Naive thymus-derived CD4-positive, alpha-beta T cell (primary cell): ENCODE measurements around the gene SON. TPM values are rescaled to one million over a fixed set of nuclear protein-coding genes. Genes with fewer than 3 reads are reported as not detected.
A peak's percentile ranks its signal among the peaks of the same experiment; 100 is the strongest.
"Not testable (repeated sequence)": the region's sequence is repeated elsewhere in the genome, so short reads cannot be mapped to it uniquely, and the experiment has no call there.

Source experiments
- ATAC-seq: fragments of 150-1000 bp; cut with Tn5 transposase; 2 replicates; pipeline ENCODE4 v1.10.0; 2021; ENCODE audit warnings: mild to moderate bottlenecking, moderate library complexity
- CTCF ChIA-PET: fragments of 350-600 bp; sonication (Branson Sonifier 250); formaldehyde crosslinking; loops from one replicate; lab custom pipeline; 2021; ENCODE audit warnings: antibody characterized with exemption; lab: Charles Lee
- POLR2A ChIA-PET: fragments of 350-600 bp; sonication (Branson Sonifier 250); formaldehyde crosslinking; loops from one replicate; lab custom pipeline; 2021; ENCODE audit warnings: antibody characterized with exemption, inconsistent platforms; lab: Charles Lee
- DNase-seq, 9 donors: peaks; one replicate each; pipeline versions ENCODE4 v3.0.0 to v3.0.0-alpha.2; 2020 to 2022; ENCODE audit warnings: mixed read lengths in 1 of 9
- H3K27ac ChIP-seq: one replicate; pipeline ENCODE4 v1.7.0; 2013; ENCODE audit warnings: mild to moderate bottlenecking, low read depth, low read length, moderate library complexity
- H3K27me3 ChIP-seq, 2 donors: one replicate each; pipeline ENCODE4 v1.7.0; 2013; ENCODE audit warnings: low read length in 2 of 2, mild to moderate bottlenecking in 2 of 2, moderate library complexity in 2 of 2; ENCODE audit not compliant: control insufficient read depth in 2 of 2, insufficient read depth in 2 of 2
- H3K36me3 ChIP-seq, 3 experiments: 1 replicate in 2 of 3; 2 replicates in 1 of 3; pipeline ENCODE4 v1.7.0; 2013; ENCODE audit warnings: low read length in 3 of 3, mild to moderate bottlenecking in 3 of 3, moderate library complexity in 1 of 3; ENCODE audit not compliant: insufficient read depth in 3 of 3, control insufficient read depth in 2 of 3
- H3K4me1 ChIP-seq, 2 donors: one replicate each; pipeline ENCODE4 v1.7.0; 2013; ENCODE audit warnings: low read length in 2 of 2, mild to moderate bottlenecking in 2 of 2, moderate library complexity in 1 of 2; ENCODE audit not compliant: control insufficient read depth in 2 of 2, insufficient read depth in 2 of 2
- H3K4me3 ChIP-seq: 2 replicates; pipeline ENCODE4 v1.7.0; 2013; ENCODE audit warnings: mild to moderate bottlenecking, low read length
- H3K9me3 ChIP-seq, 3 experiments: 1 replicate in 2 of 3; 2 replicates in 1 of 3; pipeline ENCODE4 v1.7.0; 2013; ENCODE audit warnings: low read length in 3 of 3; ENCODE audit not compliant: control insufficient read depth in 2 of 3
- H3K27ac Mint-ChIP-seq, 9 donors: one replicate each; pipeline ENCODE4 v1.8.0; 2020 to 2022; ENCODE audit warnings: mixed read lengths in 9 of 9, mild to moderate bottlenecking in 8 of 9, moderate library complexity in 5 of 9, inconsistent platforms in 2 of 9
- H3K27me3 Mint-ChIP-seq, 5 donors: one replicate each; pipeline ENCODE4 v1.8.0; 2021 to 2022; ENCODE audit warnings: mixed read lengths in 5 of 5, mild to moderate bottlenecking in 1 of 5
- H3K36me3 Mint-ChIP-seq, 5 donors: one replicate each; pipeline ENCODE4 v1.8.0; 2020 to 2022; ENCODE audit warnings: mixed read lengths in 5 of 5, mild to moderate bottlenecking in 3 of 5, inconsistent platforms in 1 of 5
- H3K4me1 Mint-ChIP-seq, 7 donors: one replicate each; pipeline ENCODE4 v1.8.0; 2020 to 2022; ENCODE audit warnings: mixed read lengths in 7 of 7, mild to moderate bottlenecking in 3 of 7, inconsistent platforms in 1 of 7
- H3K4me3 Mint-ChIP-seq, 10 donors: one replicate each; pipeline ENCODE4 v1.8.0; 2020 to 2022; ENCODE audit warnings: mild to moderate bottlenecking in 10 of 10, mixed read lengths in 10 of 10, moderate library complexity in 6 of 10, inconsistent platforms in 2 of 10
- H3K9me3 Mint-ChIP-seq, 11 donors: one replicate each; pipeline ENCODE4 v1.8.0; 2020 to 2022; ENCODE audit warnings: mixed read lengths in 11 of 11, mild to moderate bottlenecking in 4 of 11, inconsistent platforms in 1 of 11, moderate library complexity in 1 of 11
- intact Hi-C, 2 donors: fragments of 100-400 bp; cut with micrococcal nuclease; formaldehyde crosslinking; loops; one replicate each; pipeline ENCODE4 v1.15.1; 2023
- polyA plus RNA-seq, 2 donors: library from polyadenylated mRNA; unstranded; fragments of 300-500 nt; fragmentation: Illumina TruSeq; gene quantifications; one replicate each; pipeline ENCODE4 v1.2.3, GENCODE V29; 2021
- total RNA-seq, 6 experiments: library from RNA in 5 of 6; stranded (reverse) in 5 of 6; gene quantifications; 1 replicate in 5 of 6; 2 replicates in 1 of 6; pipeline ENCODE4 v1.2.3 and lab custom pipeline; 2021 to 2026

Gene SON
- total and polyA plus RNA-seq, 7 experiments from 2014 or later = 337 to 546 (median 459) TPM

GRCh38 chr21:33572350-33572749 lies 29.5 kb downstream of the SON start:
- H3K4me3 ChIP-seq = no peak overlapping the region
- peaks cover 5 to 41% (median 13%) of the 10 kb centered on the region in 5 donors for H3K36me3 Mint-ChIP-seq
- intact Hi-C loops = loop anchor here in 1 of 2 donors (2.0 kb wide), 1 partner anchor 16 kb away; the partner anchor contains the start of gene DONSON
- no peak overlapping the region for H3K27ac ChIP-seq
- H3K4me1 Mint-ChIP-seq = peaks cover 9 to 29% (median 15%) of the 10 kb centered on the region in 7 donors
- H3K27me3 Mint-ChIP-seq = no peaks in the 10 kb centered on the region
- H3K9me3 ChIP-seq = no peaks in the 10 kb centered on the region
- peaks cover 17 to 86% (median 23%) of the 10 kb centered on the region in 3 experiments for H3K36me3 ChIP-seq
- peaks cover 0 to 2% (median 0%) of the 10 kb centered on the region in 11 donors for H3K9me3 Mint-ChIP-seq
- ChIA-PET POLR2A (interaction anchor here (0.6 to 1.3 kb wide), 3 partner anchors 9 to 33 kb away, joined by 4 read pairs; partner anchors contain the start of gene DONSON), CTCF (interaction anchor here (0.9 kb wide), 1 partner anchor 16 kb away, joined by 4 read pairs; no protein-coding TSS in a partner anchor)
- H3K27me3 ChIP-seq = no peaks in the 10 kb centered on the region
- DNase-seq (no peak), ATAC-seq (no peak)
- peak overlapping the region in 6 of 9 donors; percentile 22 to 73 (median 56) for H3K27ac Mint-ChIP-seq
- H3K4me3 Mint-ChIP-seq = no peak overlapping the region
- no peaks in the 10 kb centered on the region for H3K4me1 ChIP-seq

DNA sequence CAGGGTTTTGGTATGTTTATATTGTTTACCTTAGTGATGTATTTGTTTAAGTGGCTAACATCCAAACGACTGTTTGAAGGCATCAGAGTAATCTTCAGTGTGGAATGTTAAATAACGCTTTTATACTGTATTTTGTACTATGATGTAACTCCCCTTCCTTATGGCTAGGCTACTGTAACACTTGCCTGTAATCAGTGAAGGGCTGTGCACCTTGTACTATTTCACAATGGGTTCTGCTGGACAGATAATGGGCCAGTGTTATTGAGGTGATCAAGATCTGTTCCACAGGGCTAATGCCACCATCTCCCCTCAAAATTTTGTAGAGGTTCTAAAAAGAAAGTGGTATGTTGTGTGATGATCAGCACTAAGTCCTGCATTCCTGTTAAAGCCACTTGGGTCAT lies 33.9 kb downstream of the SON start:
- ChIA-PET CTCF (interaction anchor here (0.6 kb wide), 1 partner anchor 185 kb away, joined by 4 read pairs; no protein-coding TSS in a partner anchor), POLR2A (interaction anchor here (0.8 kb wide), 1 partner anchor 776 kb away, joined by 3 read pairs; no protein-coding TSS in a partner anchor)
- H3K9me3 Mint-ChIP-seq, DNase-seq, H3K9me3 ChIP-seq, H3K27me3 ChIP-seq, H3K4me3 Mint-ChIP-seq, H3K27ac ChIP-seq, ATAC-seq, H3K27me3 Mint-ChIP-seq, H3K4me3 ChIP-seq, H3K4me1 ChIP-seq: not testable (repeated sequence)
- peak overlapping the region in 3 of 9 donors; percentile 19 to 38 (median 24) for H3K27ac Mint-ChIP-seq
- H3K4me1 Mint-ChIP-seq = peaks cover 0 to 16% (median 5%) of the 10 kb centered on the region in 7 donors
- peaks cover 9 to 49% (median 10%) of the 10 kb centered on the region in 3 experiments for H3K36me3 ChIP-seq
- H3K36me3 Mint-ChIP-seq = peaks cover 0 to 23% (median 5%) of the 10 kb centered on the region in 5 donors
- intact Hi-C loops = loop anchor here in 1 of 2 donors (1.0 kb wide), 1 partner anchor 12 kb away; the partner anchor contains the start of gene DONSON

- Histone ChIP-seq H3K4me1 (no peaks in the 10 kb centered on the region), H3K36me3 (peaks cover 3 to 38% (median 6%) of the 10 kb centered on the region in 3 experiments), H3K27ac (peak overlapping the region; percentile 7), H3K9me3 (no peaks in the 10 kb centered on the region), H3K4me3 (no peak overlapping the region), H3K27me3 (no peaks in the 10 kb centered on the region)
- ChIA-PET POLR2A (interaction anchor here (0.8 to 1.2 kb wide), 2 partner anchors 10 to 98 kb away, joined by 3 read pairs; partner anchors contain the start of genes DONSON and TMEM50B), CTCF (interaction anchor here (1.2 kb wide), 1 partner anchor 197 kb away, joined by 5 read pairs; no protein-coding TSS in a partner anchor)
- no peaks in the 10 kb centered on the region for H3K9me3 Mint-ChIP-seq
- H3K4me1 Mint-ChIP-seq = peaks cover 0 to 11% (median 5%) of the 10 kb centered on the region in 7 donors
- intact Hi-C loops = loop anchor here in 1 of 2 donors (2.0 kb wide), 1 partner anchor 15 kb away; no protein-coding TSS in a partner anchor
- ATAC-seq (no peak), DNase-seq (no peak)
- peaks cover 0 to 18% (median 5%) of the 10 kb centered on the region in 5 donors for H3K36me3 Mint-ChIP-seq
- no peaks in the 10 kb centered on the region for H3K27me3 Mint-ChIP-seq
- H3K4me3 Mint-ChIP-seq = no peak overlapping the region
- H3K27ac Mint-ChIP-seq = peak overlapping the region in 2 of 9 donors; percentile 12 to 56
These were observed 35.4 kb downstream of the SON start for GRCh38 chr21:33578214-33578613.

- no peaks in the 10 kb centered on the region for H3K27me3 Mint-ChIP-seq
- H3K4me3 ChIP-seq = no peak overlapping the region
- H3K27ac Mint-ChIP-seq = peak overlapping the region in 5 of 9 donors; percentile 33 to 59 (median 45)
- DNase-seq (no peak), ATAC-seq (no peak)
- H3K27ac ChIP-seq = no peak overlapping the region
- no peaks in the 10 kb centered on the region for H3K4me1 ChIP-seq
- H3K4me3 Mint-ChIP-seq = no peak overlapping the region
- POLR2A ChIA-PET = interaction anchor here (0.6 kb wide), 1 partner anchor 28 kb away, joined by 3 read pairs; no protein-coding TSS in a partner anchor
- H3K27me3 ChIP-seq = no peaks in the 10 kb centered on the region
- no peaks in the 10 kb centered on the region for H3K9me3 ChIP-seq
- peaks cover 0 to 16% (median 1%) of the 10 kb centered on the region in 5 donors for H3K36me3 Mint-ChIP-seq
- H3K36me3 ChIP-seq = peaks cover 0 to 30% (median 3%) of the 10 kb centered on the region in 3 experiments
- intact Hi-C loops = loop anchor here in 1 of 2 donors (2.0 kb wide), 1 partner anchor 16 kb away; no protein-coding TSS in a partner anchor
- H3K9me3 Mint-ChIP-seq = no peaks in the 10 kb centered on the region
- H3K4me1 Mint-ChIP-seq = peaks cover 0 to 11% (median under 1%) of the 10 kb centered on the region in 7 donors
- CTCF ChIA-PET = no interaction called here
These were observed 36.2 kb downstream of the SON start for GRCh38 chr21:33578959-33579542.

DNA sequence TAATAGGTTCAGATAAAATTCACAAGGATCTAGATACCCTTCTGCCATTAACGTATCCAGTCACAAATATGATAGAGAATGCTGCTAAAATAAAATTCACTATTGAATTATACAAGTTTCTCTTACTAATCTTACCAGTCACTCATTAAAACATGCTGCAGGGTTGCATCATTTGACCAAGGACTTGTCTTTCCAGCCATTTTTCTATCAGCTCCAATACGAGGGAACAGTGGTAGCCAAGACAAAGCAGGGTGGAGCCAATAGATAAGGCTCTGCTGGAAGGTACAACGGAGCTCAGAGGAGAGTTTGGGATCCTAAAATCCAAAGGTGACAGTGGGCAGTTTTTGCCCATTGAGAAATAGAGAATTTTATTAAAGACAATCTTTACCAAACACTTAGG lies 41.6 kb downstream of the SON start:
- Histone ChIP-seq H3K27ac (no peak overlapping the region), H3K4me3 (no peak overlapping the region), H3K9me3 (no peaks in the 10 kb centered on the region), H3K4me1 (peaks cover 5% of the 10 kb centered on the region in 2 donors), H3K36me3 (peaks cover 0 to 3% (median 0%) of the 10 kb centered on the region in 3 experiments), H3K27me3 (no peaks in the 10 kb centered on the region)
- DNase-seq (no peak), ATAC-seq (no peak)
- H3K4me3 Mint-ChIP-seq = no peak overlapping the region
- H3K36me3 Mint-ChIP-seq = peaks cover 0 to 7% (median 0%) of the 10 kb centered on the region in 5 donors
- H3K4me1 Mint-ChIP-seq = peaks cover 0 to 29% (median 17%) of the 10 kb centered on the region in 7 donors
- H3K9me3 Mint-ChIP-seq = no peaks in the 10 kb centered on the region
- H3K27me3 Mint-ChIP-seq = peaks cover 0 to 1% (median 0%) of the 10 kb centered on the region in 5 donors
- CTCF ChIA-PET = no interaction called here
- POLR2A ChIA-PET = interaction anchor here (1.1 to 2.3 kb wide), 2 partner anchors 10 to 41 kb away, joined by 3 to 10 read pairs; partner anchors contain the start of gene SON
- intact Hi-C loops = no loop called here
- H3K27ac Mint-ChIP-seq = no peak overlapping the region

- Mint-ChIP-seq H3K4me3 (peak overlapping the region in 9 of 10 donors; percentile 47 to 90 (median 69)), H3K27me3 (peaks cover 0 to 1% (median 0%) of the 10 kb centered on the region in 5 donors), H3K9me3 (no peaks in the 10 kb centered on the region), H3K27ac (peak overlapping the region in 2 of 9 donors; percentile 29 to 62), H3K36me3 (peaks cover 0 to 7% (median 0%) of the 10 kb centered on the region in 5 donors), H3K4me1 (peaks cover 0 to 31% (median 20%) of the 10 kb centered on the region in 7 donors)
- no peak for DNase-seq
- Histone ChIP-seq H3K36me3 (peaks cover 0 to 3% (median 0%) of the 10 kb centered on the region in 3 experiments), H3K4me3 (no peak overlapping the region), H3K27ac (no peak overlapping the region), H3K4me1 (peaks cover 5% of the 10 kb centered on the region in 2 donors), H3K9me3 (no peaks in the 10 kb centered on the region), H3K27me3 (no peaks in the 10 kb centered on the region)
- ATAC-seq = no peak
- intact Hi-C loops = loop anchor here in 1 of 2 donors (5.0 kb wide), 1 partner anchor 1195 kb away; the partner anchor contains the start of gene URB1
- CTCF ChIA-PET = no interaction called here
- POLR2A ChIA-PET = no interaction called here
These were observed 44.1 kb downstream of the SON start for GRCh38 chr21:33586927-33587326.
